Right lobe of liver (tissue), 6 donors: ENCODE measurements around the gene CASZ1. TPM values are rescaled to one million over a fixed set of nuclear protein-coding genes. Genes with fewer than 3 reads are reported as not detected.

Experiments
- ATAC-seq, 4 donors: fragments of 200-7000 bp; cut with Tn5 transposase; one replicate each; pipeline ENCODE4 v1.9.1; 2020; ENCODE audit warnings: mild to moderate bottlenecking in 4 of 4, moderate library complexity in 4 of 4
- DNase-seq, 3 donors: peaks; one replicate each; pipeline ENCODE4 v3.0.0-alpha.2; 2020
- H3K27ac ChIP-seq, 3 donors: fragments of 200-600 bp; one replicate each; pipeline ENCODE4 v1.8.0; 2022
- H3K27me3 ChIP-seq, 2 donors: fragments of 200-600 bp; one replicate each; pipeline ENCODE4 v1.8.0; 2022
- H3K36me3 ChIP-seq, 4 donors: fragments of 200-600 bp; sonication (generic) in 1 of 4; one replicate each; pipeline versions ENCODE4 v1.5.1 to v1.8.0; 2017 to 2022; ENCODE audit warnings: control low read depth in 1 of 4
- H3K4me1 ChIP-seq, 4 donors: fragments of 200-600 bp; sonication (generic) in 1 of 4; one replicate each; pipeline versions ENCODE4 v1.5.1 to v1.8.0; 2017 to 2022; ENCODE audit warnings: control low read depth in 1 of 4
- H3K4me3 ChIP-seq, 3 donors: fragments of 200-600 bp; one replicate each; pipeline ENCODE4 v1.8.0; 2022
- H3K9me3 ChIP-seq, 4 donors: fragments of 200-600 bp; sonication (generic) in 1 of 4; one replicate each; pipeline versions ENCODE4 v1.5.1 to v1.8.0; 2017 to 2022; ENCODE audit warnings: control low read depth in 1 of 4
- POLR2A ChIP-seq: fragments of 450-650 bp; IDR thresholded peaks from one replicate; pipeline ENCODE4 v1.6.1; 2017; ENCODE audit warnings: antibody characterized with exemption, mild to moderate bottlenecking
- WGBS: methylation state at CpG from one replicate; pipeline ENCODE4 v1.1.6; 2018; ENCODE audit warnings: low coverage, low lambda C conversion rate; ENCODE audit not compliant: insufficient coverage; ENCODE audit errors: missing lambda C conversion rate; 5-methylcytosine and 5-hydroxymethylcytosine counted together
- intact Hi-C, 2 donors: fragments of 100-400 bp; cut with DNase I; formaldehyde crosslinking; loops; one replicate each; pipeline versions ENCODE4 v1.11.2 to v1.14.1; 2022
- total RNA-seq, 6 experiments: library from RNA; depleted of rRNA in 2 of 6; stranded (reverse); fragments of >200 nt in 2 of 6; fragmentation: NEBNext Ultra II Directional in 3 of 6; extraction: Animal tissue kit (Norgen Biotek cat#: 25700) in 3 of 6; gene quantifications; one replicate each; pipeline versions ENCODE4 v1.1.0 to v1.2.4, GENCODE V29; 2016 to 2023
- TF ChIP-seq, protein P1 (sequence below), 4 donors: fragments of 200-600 bp in 3 of 4; fragments of 450-650 bp in 1 of 4; IDR thresholded peaks; one replicate each; pipeline versions ENCODE4 v1.5.1 to v1.8.0; 2016 to 2022; ENCODE audit warnings: antibody characterized with exemption in 4 of 4, mild to moderate bottlenecking in 2 of 4
- donor health status: DM: no; HTN: yes; CAD: no.
- donor health status: DM: no; HTN: no; CAD: no.
- donor health status: DM: no; HTN: no; CAD: no.
- donor health status: DM: no; HTN: yes; CAD: no.
- donor health status: DM: no; HTN: yes; CAD: no.

CASZ1 gene
- total RNA-seq, 6 experiments from 2014 or later, result 3.1 to 10.1 (median 5.3) TPM

GRCh38 chr1:10740123-10740522 lies 56.3 kb downstream of the CASZ1 start:
- 73% methylated on average over 2 of the region's 6 CpGs for WGBS
- DNase-seq, result no peak
- intact Hi-C loops, result no loop called here
- Histone ChIP-seq H3K9me3 (no peaks in the 10 kb centered on the region), H3K36me3 (no peaks in the 10 kb centered on the region), H3K4me1 (peaks cover 0 to under 1% (median 0%) of the 10 kb centered on the region in 4 donors), H3K4me3 (no peak overlapping the region), H3K27me3 (no peaks in the 10 kb centered on the region), H3K27ac (no peak overlapping the region)
- TF ChIP-seq POLR2A, result no peak
- TF ChIP-seq, protein P1, sequence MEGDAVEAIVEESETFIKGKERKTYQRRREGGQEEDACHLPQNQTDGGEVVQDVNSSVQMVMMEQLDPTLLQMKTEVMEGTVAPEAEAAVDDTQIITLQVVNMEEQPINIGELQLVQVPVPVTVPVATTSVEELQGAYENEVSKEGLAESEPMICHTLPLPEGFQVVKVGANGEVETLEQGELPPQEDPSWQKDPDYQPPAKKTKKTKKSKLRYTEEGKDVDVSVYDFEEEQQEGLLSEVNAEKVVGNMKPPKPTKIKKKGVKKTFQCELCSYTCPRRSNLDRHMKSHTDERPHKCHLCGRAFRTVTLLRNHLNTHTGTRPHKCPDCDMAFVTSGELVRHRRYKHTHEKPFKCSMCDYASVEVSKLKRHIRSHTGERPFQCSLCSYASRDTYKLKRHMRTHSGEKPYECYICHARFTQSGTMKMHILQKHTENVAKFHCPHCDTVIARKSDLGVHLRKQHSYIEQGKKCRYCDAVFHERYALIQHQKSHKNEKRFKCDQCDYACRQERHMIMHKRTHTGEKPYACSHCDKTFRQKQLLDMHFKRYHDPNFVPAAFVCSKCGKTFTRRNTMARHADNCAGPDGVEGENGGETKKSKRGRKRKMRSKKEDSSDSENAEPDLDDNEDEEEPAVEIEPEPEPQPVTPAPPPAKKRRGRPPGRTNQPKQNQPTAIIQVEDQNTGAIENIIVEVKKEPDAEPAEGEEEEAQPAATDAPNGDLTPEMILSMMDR (IDR thresholded peaks at IDR 0.05), result no peak
- ATAC-seq, result no peak

DNA sequence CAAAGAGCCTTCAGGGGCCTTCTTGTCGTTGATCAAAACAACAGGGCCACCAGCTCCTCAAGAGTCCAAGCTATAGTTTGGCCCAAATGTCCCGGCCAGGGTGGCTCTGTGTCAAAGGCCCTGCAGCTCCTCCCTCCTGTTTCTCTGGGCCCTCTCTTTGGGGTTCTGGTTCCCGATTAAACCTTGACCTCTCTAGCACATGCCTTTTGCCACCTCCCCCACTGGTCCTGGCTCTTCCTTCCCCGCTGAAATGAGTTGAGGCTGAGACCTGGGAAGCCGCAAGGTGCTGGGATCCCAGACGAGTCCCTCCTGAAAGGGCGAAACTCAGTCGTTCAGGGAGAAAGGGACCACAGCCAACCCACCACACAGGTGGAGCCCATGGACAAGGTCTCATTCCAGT lies 56.9 kb downstream of the CASZ1 start:
- Histone ChIP-seq H3K27me3 (no peaks in the 10 kb centered on the region), H3K9me3 (no peaks in the 10 kb centered on the region), H3K4me1 (no peaks in the 10 kb centered on the region), H3K36me3 (no peaks in the 10 kb centered on the region), H3K4me3 (no peak overlapping the region), H3K27ac (no peak overlapping the region)
- DNase-seq, result no peak
- WGBS, result 77% methylated on average over 2 of the region's 8 CpGs
- intact Hi-C loops, result no loop called here
- TF ChIP-seq, protein P1 (IDR thresholded peaks at IDR 0.05), result no peak
- no peak for TF ChIP-seq POLR2A
- no peak for ATAC-seq

GRCh38 chr1:10738061-10739058 lies 58.1 kb downstream of the CASZ1 start:
- H3K4me3 ChIP-seq, result no peak overlapping the region
- peak in 2 of 4 donors; percentile 17 to 41 for ATAC-seq
- TF ChIP-seq, protein P1 (IDR thresholded peaks at IDR 0.05), result no peak
- TF ChIP-seq POLR2A, result no peak
- H3K9me3 ChIP-seq, result no peaks in the 10 kb centered on the region
- intact Hi-C loops, result no loop called here
- no peaks in the 10 kb centered on the region for H3K4me1 ChIP-seq
- 86% methylated on average over 18 of the region's 21 CpGs for WGBS
- no peaks in the 10 kb centered on the region for H3K36me3 ChIP-seq
- H3K27me3 ChIP-seq, result no peaks in the 10 kb centered on the region
- H3K27ac ChIP-seq, result no peak overlapping the region
- DNase-seq, result no peak

DNA sequence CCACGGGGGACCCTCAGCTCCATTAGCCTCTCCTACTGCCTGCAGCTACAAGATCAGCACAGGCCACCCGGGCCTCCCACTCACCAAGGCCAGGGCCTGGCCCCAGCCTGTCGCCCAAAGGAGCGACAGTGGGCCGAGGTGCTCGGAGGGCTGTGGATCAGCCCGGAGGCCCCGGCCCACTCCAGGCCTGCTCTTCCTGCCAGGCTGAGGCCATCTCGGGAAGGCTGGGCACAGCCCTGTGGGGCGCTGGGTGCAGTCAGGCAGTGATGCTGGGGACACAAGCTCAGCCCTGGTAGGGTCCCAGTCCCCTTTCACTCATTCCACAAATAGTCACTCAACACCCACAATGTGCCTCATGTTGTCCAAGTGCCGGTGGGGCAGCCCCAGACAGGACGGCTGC lies 58.8 kb downstream of the CASZ1 start:
- ATAC-seq, result no peak
- Histone ChIP-seq H3K27me3 (no peaks in the 10 kb centered on the region), H3K4me3 (no peak overlapping the region), H3K9me3 (no peaks in the 10 kb centered on the region), H3K27ac (no peak overlapping the region), H3K4me1 (no peaks in the 10 kb centered on the region), H3K36me3 (no peaks in the 10 kb centered on the region)
- WGBS, result no CpG with 5 or more reads among the region's 12 CpGs
- intact Hi-C loops, result no loop called here
- TF ChIP-seq POLR2A, result no peak
- TF ChIP-seq, protein P1 (IDR thresholded peaks at IDR 0.05), result no peak
- no peak for DNase-seq
